ENCODE measurements around the gene SLCO1B1.
"Not testable (repeated sequence)": the region's sequence is repeated elsewhere in the genome, so short reads cannot be mapped to it uniquely, and the experiment has no call there.

- not testable (repeated sequence) for TF ChIP-seq POLR2A (IDR thresholded peaks at IDR 0.05); CTCF (IDR thresholded peaks at IDR 0.05 in 4 of 5, conservative IDR thresholded peaks at IDR 0.05 in 1 of 5)
Observed at GRCh38 chr12:21137318-21137999, 6.5 kb downstream of the SLCO1B1 start.

All from gastrocnemius medialis (tissue), 4 donors.